Measurements from ENCODE around the gene SDF2L1.

- no peak for TF ChIP-seq POLR2AphosphoS5 (IDR thresholded peaks at IDR 0.05; ENCODE audit: borderline replicate concordance, low read depth, low read length)
- no peak for TF ChIP-seq EZH2 (IDR thresholded peaks at IDR 0.05)
Observed at GRCh38 chr22:21660904-21661303, 18.8 kb downstream of the SDF2L1 start.
